Measurements from ENCODE around the gene C19orf44.
"Not testable (repeated sequence)": the region's sequence is repeated elsewhere in the genome, so short reads cannot be mapped to it uniquely, and the experiment has no call there.

C19orf44 gene

GRCh38 chr19:16467581-16467980, 28.6 kb upstream of the C19orf44 start:
- DNase-seq (ENCODE audit: low spot score): no peak

GRCh38 chr19:16470541-16470910, 25.7 kb upstream of the C19orf44 start:
- DNase-seq (ENCODE audit: low spot score): no peak

GRCh38 chr19:16470911-16471811, 25.0 kb upstream of the C19orf44 start:
- peak; percentile 56 for DNase-seq (ENCODE audit: low spot score)

DNA sequence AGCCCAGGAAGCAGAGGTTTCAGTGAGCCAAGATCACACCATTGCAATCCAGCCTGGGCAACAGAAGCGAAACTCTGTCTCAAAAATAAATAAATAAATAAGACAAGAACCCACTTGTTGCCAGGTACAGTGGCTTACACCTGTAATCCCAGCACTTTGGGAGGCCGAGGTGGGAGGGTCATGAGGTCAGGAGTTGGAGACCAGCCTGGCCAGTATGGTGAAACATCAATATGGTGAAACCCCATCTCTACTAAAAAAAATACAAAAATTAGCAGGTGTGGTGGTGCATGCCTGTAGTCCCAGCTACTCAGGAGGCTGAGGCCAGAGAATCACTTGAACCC, 23.7 kb upstream of the C19orf44 start:
- DNase-seq (ENCODE audit: low spot score): not testable (repeated sequence)

GRCh38 chr19:16472992-16473391, 23.2 kb upstream of the C19orf44 start:
- DNase-seq (ENCODE audit: low spot score): no peak

- DNase-seq (ENCODE audit: low spot score): no peak
These were observed 22.3 kb upstream of the C19orf44 start for GRCh38 chr19:16473875-16474392.

- no peak for DNase-seq (ENCODE audit: low spot score)
These were observed 19.8 kb upstream of the C19orf44 start for GRCh38 chr19:16476401-16476800.

DNA sequence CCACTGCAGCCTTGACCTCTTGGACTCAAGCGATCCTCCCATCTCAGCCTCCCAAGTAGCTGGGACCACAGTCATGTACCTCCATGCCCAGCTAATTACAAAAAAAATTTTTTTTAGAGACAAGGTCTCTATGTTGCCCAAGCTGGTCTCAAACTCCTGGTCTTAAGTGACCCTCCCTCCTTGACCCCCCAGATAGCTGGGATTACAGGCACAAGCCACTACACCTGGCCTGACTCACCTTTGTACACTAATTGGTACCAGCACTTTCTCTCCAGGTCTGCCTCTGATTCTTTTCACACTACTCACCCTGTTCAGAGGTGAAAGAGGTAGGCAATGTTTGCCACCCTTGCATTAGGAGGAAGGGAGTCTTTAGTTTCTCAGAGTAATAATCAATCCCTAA, 18.9 kb upstream of the C19orf44 start:
- no peak for DNase-seq (ENCODE audit: low spot score)

GRCh38 chr19:16482745-16483144, 13.4 kb upstream of the C19orf44 start:
- no peak for DNase-seq (ENCODE audit: low spot score)

DNA sequence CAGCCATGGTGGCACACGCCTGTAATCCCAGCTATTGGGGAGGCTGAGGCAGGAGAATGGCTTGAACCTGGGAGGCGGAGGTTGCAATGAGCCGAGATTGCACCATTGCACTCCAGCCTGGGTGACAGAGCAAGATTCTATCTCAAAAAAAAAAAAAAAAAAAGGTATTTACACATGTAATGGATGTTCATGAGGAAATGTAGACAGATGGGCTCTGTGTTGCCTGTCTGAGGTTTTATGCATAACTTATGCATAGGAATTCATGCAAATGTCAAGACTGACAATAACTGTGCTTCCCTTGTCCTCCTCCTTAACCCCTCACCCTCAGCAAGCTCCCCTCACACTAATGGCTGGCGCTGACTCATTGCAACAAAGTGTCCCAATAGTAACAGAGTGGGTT, 9.7 kb upstream of the C19orf44 start:
- not testable (repeated sequence) for DNase-seq (ENCODE audit: low spot score)

DNA sequence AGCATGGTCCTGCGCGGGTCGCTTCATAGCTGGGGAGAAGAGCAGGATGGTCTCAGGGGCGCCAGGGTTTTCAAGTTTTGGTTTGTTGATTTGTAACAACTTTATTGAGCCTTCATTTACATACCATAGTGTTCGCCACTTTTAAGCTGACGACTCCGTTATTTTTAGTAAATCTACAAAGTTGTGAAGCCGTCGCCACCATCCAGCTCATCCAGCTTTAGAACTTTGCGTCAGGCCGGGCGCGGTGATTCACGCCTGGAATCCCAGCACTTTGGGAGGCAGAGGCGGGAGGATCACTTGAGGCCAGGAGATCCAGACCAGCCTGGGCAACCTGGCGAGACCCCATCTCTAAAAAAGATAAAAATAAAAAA, 404 bp downstream of the C19orf44 start:
- DNase-seq (ENCODE audit: low spot score): peak; percentile 37

GRCh38 chr19:16497042-16497441, 848 bp downstream of the C19orf44 start:
- DNase-seq (ENCODE audit: low spot score): no peak

GRCh38 chr19:16497837-16498236, 1.6 kb downstream of the C19orf44 start:
- no peak for DNase-seq (ENCODE audit: low spot score)

- DNase-seq (ENCODE audit: low spot score): no peak
These were observed 8.1 kb downstream of the C19orf44 start for GRCh38 chr19:16504271-16504670.

DNA sequence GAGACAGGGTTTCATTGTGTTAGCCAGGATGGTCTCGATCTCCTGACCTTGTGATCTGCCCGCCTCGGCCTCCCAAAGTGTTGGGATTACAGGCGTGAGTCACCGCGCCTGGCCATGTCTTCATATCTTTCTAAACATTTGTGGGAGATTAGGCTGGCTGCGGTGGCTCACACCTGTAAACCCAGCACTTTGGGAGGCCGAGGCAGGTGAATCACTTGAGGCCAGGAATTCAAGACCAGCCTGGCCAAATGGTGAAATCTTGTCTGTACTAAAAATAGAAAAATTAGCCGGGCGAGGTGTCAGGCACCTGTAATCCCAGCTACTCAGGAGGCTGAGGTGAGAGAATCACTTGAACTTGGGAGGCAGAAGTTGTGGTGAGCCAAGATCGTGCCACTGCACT, 10.0 kb downstream of the C19orf44 start:
- not testable (repeated sequence) for DNase-seq (ENCODE audit: low spot score)

GRCh38 chr19:16506961-16507360, 10.8 kb downstream of the C19orf44 start:
- DNase-seq (ENCODE audit: low spot score): peak; percentile 31

DNA sequence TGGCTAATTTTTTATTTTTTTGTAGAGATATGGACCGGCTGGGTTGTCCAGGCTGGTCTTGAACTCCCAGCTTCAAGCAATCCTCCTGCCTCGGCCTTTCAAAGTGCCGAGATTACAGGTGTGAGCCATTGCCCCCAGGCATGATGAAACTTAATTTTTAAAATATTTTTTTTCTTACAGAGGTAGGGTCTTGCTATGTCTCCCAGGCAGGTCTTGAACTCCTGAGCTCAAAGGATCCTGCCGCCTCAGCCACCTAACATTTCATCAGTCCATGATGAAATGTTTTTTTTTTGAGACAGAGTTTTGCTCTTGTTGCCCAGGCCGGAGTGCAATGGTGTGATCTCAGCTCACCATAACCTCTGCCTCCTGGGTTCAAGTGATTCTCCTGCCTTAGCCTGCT, 12.4 kb downstream of the C19orf44 start:
- DNase-seq (ENCODE audit: low spot score): no peak

- no peak for DNase-seq (ENCODE audit: low spot score)
These were observed 13.2 kb downstream of the C19orf44 start for GRCh38 chr19:16509141-16510061.

- not testable (repeated sequence) for DNase-seq (ENCODE audit: low spot score)
These were observed 16.4 kb downstream of the C19orf44 start for GRCh38 chr19:16512611-16513010.

GRCh38 chr19:16514383-16515019, 18.3 kb downstream of the C19orf44 start:
- DNase-seq (ENCODE audit: low spot score): peak; percentile 3

- peak; percentile 5 for DNase-seq (ENCODE audit: low spot score)
These were observed 20.2 kb downstream of the C19orf44 start for GRCh38 chr19:16516381-16516780.

DNA sequence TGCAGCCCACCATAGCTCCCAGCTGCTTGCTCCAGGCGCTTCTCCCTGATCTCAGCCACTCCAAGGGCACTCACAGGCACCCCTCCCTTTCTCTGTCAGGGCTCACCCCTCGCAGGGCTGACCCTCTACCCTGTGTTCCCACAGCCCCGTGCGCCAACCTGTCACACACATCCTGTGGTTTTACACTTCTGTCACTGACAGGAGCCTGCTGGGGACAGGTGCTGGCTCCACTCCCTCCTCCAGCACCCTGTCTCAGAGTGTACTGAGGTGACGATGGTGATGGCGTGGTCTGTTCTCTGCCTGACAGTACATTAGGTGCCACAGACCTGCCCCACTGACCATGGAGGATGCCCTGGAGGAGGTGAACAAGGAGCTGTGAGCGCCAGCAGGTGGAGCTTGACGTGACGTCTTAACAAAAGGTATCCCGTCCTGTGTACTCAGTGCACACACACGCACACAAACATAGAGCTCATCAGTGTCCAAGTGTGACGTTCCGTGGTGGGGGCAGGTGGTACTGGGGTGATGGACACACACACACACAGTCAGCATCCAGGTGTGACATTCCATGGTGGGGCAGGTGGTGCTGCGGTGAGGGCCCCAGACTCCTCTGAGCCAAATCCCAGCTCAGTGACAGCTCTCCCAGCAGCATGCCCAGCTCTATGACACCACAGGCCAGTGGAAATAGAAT, 20.9 kb downstream of the C19orf44 start:
- DNase-seq (ENCODE audit: low spot score): no peak
